Sigmoid colon (tissue), 7 donors: Measurements from ENCODE around the gene USP40. TPM values are rescaled to one million over a fixed set of nuclear protein-coding genes. Genes with fewer than 3 reads are reported as not detected.

Experiments used
- DNase-seq: peaks from one replicate; pipeline ENCODE4 v3.0.0-alpha.2; 2019
- H3K27ac ChIP-seq, 4 donors: fragments of 200-600 bp; sonication (generic); one replicate each; pipeline ENCODE4 v1.5.1; 2016 to 2019; ENCODE audit warnings: mild to moderate bottlenecking in 1 of 4
- H3K27me3 ChIP-seq, 3 donors: fragments of 200-600 bp; sonication (generic); one replicate each; pipeline ENCODE4 v1.5.1; 2019; ENCODE audit warnings: mild to moderate bottlenecking in 1 of 3
- H3K36me3 ChIP-seq, 4 donors: fragments of 200-600 bp; sonication (generic); one replicate each; pipeline ENCODE4 v1.5.1; 2016 to 2019
- H3K4me1 ChIP-seq, 4 donors: fragments of 200-600 bp; sonication (generic); one replicate each; pipeline ENCODE4 v1.5.1; 2017 to 2019
- H3K4me3 ChIP-seq, 4 donors: fragments of 200-600 bp; sonication (generic); one replicate each; pipeline ENCODE4 v1.5.1; 2017 to 2019; ENCODE audit warnings: mild to moderate bottlenecking in 2 of 4, moderate library complexity in 1 of 4
- H3K9me3 ChIP-seq, 4 donors: fragments of 200-600 bp in 3 of 4; sonication (generic) in 3 of 4; one replicate each; pipeline versions ENCODE4 v1.5.1 to v1.6.1; 2013 to 2019
- CTCF ChIP-seq, 4 experiments: fragments of 450-650 bp in 3 of 4; fragments of 200-600 bp in 1 of 4; IDR thresholded peaks; one replicate each; pipeline ENCODE4 v1.5.1; 2016 to 2019; ENCODE audit warnings: antibody characterized with exemption in 4 of 4, mild to moderate bottlenecking in 3 of 4, moderate library complexity in 2 of 4
- EP300 ChIP-seq, 4 donors: sonication (generic); formaldehyde crosslinking; IDR thresholded peaks; one replicate each; pipeline ENCODE4 v1.6.1; 2017; ENCODE audit warnings: antibody characterized with exemption in 4 of 4
- POLR2A ChIP-seq, 2 donors: fragments of 450-650 bp; IDR thresholded peaks; one replicate each; pipeline ENCODE4 v1.6.1; 2016; ENCODE audit warnings: antibody characterized with exemption in 2 of 2, mild to moderate bottlenecking in 2 of 2, moderate library complexity in 2 of 2
- POLR2AphosphoS5 ChIP-seq, 4 donors: sonication (generic); formaldehyde crosslinking; IDR thresholded peaks; one replicate each; pipeline ENCODE4 v1.6.1; 2017; ENCODE audit warnings: antibody characterized with exemption in 4 of 4
- WGBS, 2 donors: extraction: QIAGEN DNeasy Blood & Tissue Kit; methylation state at CpG; one replicate each; pipeline ENCODE4 v1.1.7; 2013; 5-methylcytosine and 5-hydroxymethylcytosine counted together
- intact Hi-C: fragments of 100-400 bp; cut with DNase I; formaldehyde crosslinking; loops from one replicate; pipeline ENCODE4 v1.15.1; 2023
- polyA plus RNA-seq, 3 donors: library from polyadenylated mRNA; stranded (reverse); fragments of 200-250 nt; gene quantifications; one replicate each; pipeline ENCODE4 v1.2.3, GENCODE V29; 2013
- total RNA-seq, 4 donors: library from RNA; depleted of rRNA; stranded (reverse); fragments of >200 nt; gene quantifications; one replicate each; pipeline ENCODE4 v1.1.0, GENCODE V29; 2016
- donor health status: healthy with polysubstance abuse.
- donor health status: Bipolar disorder and iron deficiency.
- donor health status: healthy.

USP40 gene
- total and polyA plus RNA-seq, 7 donors, result 9.6 to 34.5 (median 23.4) TPM

DNA sequence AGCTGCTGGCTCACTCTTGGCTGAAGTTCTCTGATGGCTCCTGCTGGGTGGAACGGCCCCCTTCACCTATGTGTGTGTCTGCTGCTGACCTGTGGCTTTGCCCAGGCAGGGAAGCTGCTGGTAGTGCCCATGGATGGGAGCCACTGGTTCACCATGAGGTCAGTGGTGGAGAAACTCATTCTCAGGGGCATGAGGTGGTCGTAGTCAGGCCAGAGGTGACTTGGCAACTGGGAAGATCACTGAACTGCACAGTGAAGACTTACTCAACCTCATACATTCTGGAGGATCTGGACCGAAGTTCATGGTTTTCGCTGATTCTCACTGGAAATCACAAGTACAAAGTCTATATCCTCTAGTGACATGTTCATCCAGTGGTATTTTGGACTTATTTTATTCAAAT is 36.9 kb upstream of the USP40 start:
- intact Hi-C loops, result no loop called here
- no peak for TF ChIP-seq EP300 (IDR thresholded peaks at IDR 0.05)
- no peak for TF ChIP-seq POLR2A (IDR thresholded peaks at IDR 0.05)
- no peak for TF ChIP-seq CTCF (IDR thresholded peaks at IDR 0.05)
- no peak for TF ChIP-seq POLR2AphosphoS5 (IDR thresholded peaks at IDR 0.05)
- no peaks in the 10 kb centered on the region for H3K36me3 ChIP-seq
- WGBS, 2 donors, result 87 to 92% methylated on average over 4 of the region's 4 CpGs
- no peak for DNase-seq
- no peak overlapping the region for H3K27ac ChIP-seq
- H3K27me3 ChIP-seq, result no peaks in the 10 kb centered on the region
- H3K4me3 ChIP-seq, result no peak overlapping the region
- no peaks in the 10 kb centered on the region for H3K4me1 ChIP-seq
- H3K9me3 ChIP-seq, result no peaks in the 10 kb centered on the region

DNA sequence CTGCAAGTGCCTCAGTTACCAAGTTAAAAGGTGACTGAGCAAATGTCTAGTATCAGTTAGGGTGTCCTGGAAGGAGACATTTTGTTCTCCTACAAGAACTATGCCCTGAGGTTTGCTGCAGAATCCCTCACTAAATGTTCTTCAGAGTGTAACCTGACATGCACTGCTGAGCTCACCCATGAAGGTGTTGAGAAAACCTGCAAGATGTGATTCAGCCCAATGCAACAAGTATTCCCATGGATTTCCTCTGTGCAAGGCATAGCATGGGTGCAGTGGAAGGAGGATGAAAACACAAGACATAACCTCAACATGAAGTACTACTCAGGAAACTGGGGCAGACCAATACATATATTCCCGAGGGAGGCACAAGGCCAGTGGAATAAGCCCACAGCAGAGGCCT is 35.5 kb upstream of the USP40 start:
- no peaks in the 10 kb centered on the region for H3K4me1 ChIP-seq
- H3K4me3 ChIP-seq, result no peak overlapping the region
- no peak for DNase-seq
- no peak overlapping the region for H3K27ac ChIP-seq
- no peaks in the 10 kb centered on the region for H3K27me3 ChIP-seq
- TF ChIP-seq EP300 (IDR thresholded peaks at IDR 0.05), result no peak
- TF ChIP-seq POLR2AphosphoS5 (IDR thresholded peaks at IDR 0.05), result no peak
- TF ChIP-seq CTCF (IDR thresholded peaks at IDR 0.05), result no peak
- no peak for TF ChIP-seq POLR2A (IDR thresholded peaks at IDR 0.05)
- intact Hi-C loops, result no loop called here
- H3K9me3 ChIP-seq, result no peaks in the 10 kb centered on the region
- H3K36me3 ChIP-seq, result no peaks in the 10 kb centered on the region
- 89 to 90% methylated on average over 1 of the region's 1 CpG for WGBS, 2 donors

DNA sequence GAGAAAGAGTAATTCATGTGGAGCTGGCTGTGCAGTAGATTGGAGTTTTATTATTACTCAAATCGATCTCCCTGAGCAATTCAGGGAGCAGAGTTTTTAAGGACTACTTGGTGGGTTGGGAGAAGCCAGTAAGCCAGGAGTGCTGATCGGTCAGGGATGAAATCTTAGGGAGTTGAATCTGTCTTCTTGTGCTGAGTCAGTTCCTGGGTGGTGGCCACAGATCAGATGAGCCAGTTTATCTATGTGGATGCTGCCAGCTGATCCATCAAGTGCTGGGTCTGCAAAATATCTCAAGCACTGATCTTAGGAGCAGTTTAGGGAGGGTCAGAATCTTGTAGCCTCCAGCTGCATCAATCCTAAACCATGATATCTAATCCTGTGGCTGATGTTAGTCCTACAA is 33.8 kb upstream of the USP40 start:
- no peak for DNase-seq
- no peak overlapping the region for H3K4me3 ChIP-seq

GRCh38 chr2:233598952-233599351 is 32.4 kb upstream of the USP40 start:
- Histone ChIP-seq H3K4me1 (no peaks in the 10 kb centered on the region), H3K36me3 (no peaks in the 10 kb centered on the region), H3K9me3 (no peaks in the 10 kb centered on the region), H3K27me3 (no peaks in the 10 kb centered on the region), H3K27ac (no peak overlapping the region), H3K4me3 (no peak overlapping the region)
- intact Hi-C loops, result no loop called here
- WGBS, 2 donors, result 85 to 91% methylated on average over 3 of the region's 3 CpGs
- no peak for TF ChIP-seq POLR2AphosphoS5 (IDR thresholded peaks at IDR 0.05)
- DNase-seq, result no peak

More for the DNA sequence above, 33.8 kb upstream of the USP40 start:
- 81 to 88% methylated on average over 2 of the region's 2 CpGs for WGBS, 2 donors
- Histone ChIP-seq H3K36me3 (no peaks in the 10 kb centered on the region), H3K4me1 (no peaks in the 10 kb centered on the region), H3K27ac (no peak overlapping the region), H3K9me3 (no peaks in the 10 kb centered on the region), H3K27me3 (no peaks in the 10 kb centered on the region)
- intact Hi-C loops, result no loop called here
- TF ChIP-seq EP300 (IDR thresholded peaks at IDR 0.05) (no peak), POLR2A (IDR thresholded peaks at IDR 0.05) (no peak), CTCF (IDR thresholded peaks at IDR 0.05) (no peak), POLR2AphosphoS5 (IDR thresholded peaks at IDR 0.05) (no peak)

DNA sequence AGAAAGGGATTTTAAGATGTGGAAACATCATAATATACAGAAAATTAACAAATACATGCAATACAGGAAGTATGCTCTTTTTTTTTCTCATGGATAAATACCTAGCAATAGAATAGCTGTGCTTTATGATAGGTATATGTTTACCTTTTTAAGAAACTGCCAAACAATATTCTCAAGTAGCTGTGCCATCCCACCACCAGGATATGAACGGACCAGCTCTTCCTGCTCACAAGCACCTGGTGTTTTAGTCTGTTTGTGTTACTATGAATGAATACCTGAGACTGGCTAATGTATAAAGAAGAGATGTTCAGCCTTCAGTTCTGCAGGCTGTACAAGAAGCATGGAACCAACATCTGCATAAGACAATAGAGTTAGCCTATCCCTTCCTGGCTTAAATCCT is 30.9 kb upstream of the USP40 start:
- intact Hi-C loops, result no loop called here
- no peaks in the 10 kb centered on the region for H3K4me1 ChIP-seq
- H3K27me3 ChIP-seq, result no peaks in the 10 kb centered on the region
- no peak overlapping the region for H3K27ac ChIP-seq
- 11 to 39% methylated on average over 1 of the region's 1 CpG for WGBS, 2 donors
- H3K9me3 ChIP-seq, result no peaks in the 10 kb centered on the region
- no peaks in the 10 kb centered on the region for H3K36me3 ChIP-seq
- no peak overlapping the region for H3K4me3 ChIP-seq
- no peak for DNase-seq
- TF ChIP-seq EP300 (IDR thresholded peaks at IDR 0.05) (no peak), POLR2A (IDR thresholded peaks at IDR 0.05) (no peak), POLR2AphosphoS5 (IDR thresholded peaks at IDR 0.05) (no peak), CTCF (IDR thresholded peaks at IDR 0.05) (no peak)
